GM18873 (cell line): ENCODE data around the gene DIPK1B.

Experiments
- ATAC-seq: cut with Tn5 transposase; IDR thresholded peaks from one replicate; pipeline ENCODE4 v1.9.1; 2021; ENCODE audit warnings: mild to moderate bottlenecking, moderate library complexity, moderate number of reproducible peaks; ENCODE audit not compliant: unreplicated experiment, low FRiP score

DIPK1B gene

DNA sequence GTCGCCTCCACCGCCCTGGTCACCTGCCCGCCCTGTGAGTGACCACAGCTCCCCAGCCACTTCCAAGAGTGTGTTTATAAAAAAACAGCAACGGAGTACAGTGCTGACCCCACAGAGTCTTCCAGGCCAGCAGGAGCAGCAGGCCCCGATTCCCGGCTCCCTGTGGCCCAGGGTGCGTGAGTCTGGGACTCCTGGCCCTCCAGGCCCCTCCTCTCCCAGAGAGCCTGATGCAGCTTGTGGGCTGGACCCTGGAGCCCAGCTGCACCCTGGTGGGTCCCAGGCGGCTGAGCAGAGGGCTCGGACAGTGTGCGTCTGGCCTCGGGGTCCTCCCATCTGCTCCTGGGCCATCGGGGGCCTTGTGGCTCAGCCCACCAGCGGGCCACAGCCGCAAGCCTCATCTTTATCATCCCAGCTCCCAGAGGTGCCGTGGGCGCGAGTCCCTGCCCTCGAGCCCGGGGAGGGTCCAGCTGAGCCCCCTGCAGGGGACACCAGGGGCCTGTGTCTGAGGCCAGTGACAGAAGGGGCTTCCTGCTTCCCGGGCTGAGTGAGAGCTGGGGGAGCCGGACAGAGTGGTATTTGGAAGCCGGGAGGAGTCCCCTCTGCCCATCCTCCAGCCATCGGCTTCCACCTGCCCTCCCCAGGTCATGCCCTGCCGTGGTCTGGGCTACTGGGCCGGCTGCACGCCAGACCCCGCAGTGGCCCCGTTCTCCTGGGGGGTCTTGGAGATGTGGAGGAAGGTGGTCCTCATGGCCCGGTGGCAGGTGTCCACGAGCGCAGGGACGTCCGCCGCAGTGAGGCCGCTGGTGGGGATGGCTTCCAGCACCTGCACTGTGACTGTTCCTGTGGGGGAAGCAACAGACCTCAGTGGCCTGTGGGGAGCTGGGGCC is 39.0 kb upstream of the DIPK1B start:
- no peak for ATAC-seq

DNA sequence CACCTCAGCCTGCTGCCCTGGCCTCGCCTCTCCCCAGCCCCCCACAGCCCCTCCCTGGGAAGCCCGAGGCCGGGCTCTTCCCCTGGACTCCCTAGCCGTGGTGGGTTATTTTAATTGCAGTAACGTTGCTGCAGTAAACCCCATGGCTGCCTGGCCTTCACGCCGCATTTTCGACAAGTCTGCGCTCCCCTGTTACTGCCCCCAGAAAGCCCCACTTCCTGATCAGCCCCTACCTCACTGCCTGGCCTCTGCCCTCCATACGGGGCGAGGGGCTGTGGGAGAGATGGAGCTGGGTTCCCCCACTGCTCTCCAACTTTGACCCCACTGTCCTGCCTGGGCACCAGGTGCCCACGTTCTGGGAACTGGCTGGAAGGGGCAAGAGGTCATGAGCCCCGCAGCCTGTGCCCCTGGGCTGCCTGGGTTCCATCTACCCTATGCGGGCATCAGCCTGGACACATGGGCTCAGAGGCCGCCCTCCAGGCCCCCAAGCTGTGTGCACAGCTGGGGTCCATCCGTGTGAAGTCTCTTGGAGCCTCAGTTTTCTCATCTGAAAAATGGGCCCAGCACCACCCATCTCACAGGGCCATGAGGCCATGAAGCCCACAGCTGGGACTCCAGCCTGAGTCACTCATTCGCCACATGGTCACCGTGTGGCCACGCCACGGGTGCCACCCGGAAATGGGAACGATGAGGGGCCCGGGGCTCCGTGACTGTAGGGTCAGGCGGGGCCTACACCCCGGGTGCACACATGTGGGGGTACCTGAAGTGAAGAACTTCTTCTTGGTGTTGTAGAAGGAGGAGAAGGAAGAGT is 38.2 kb upstream of the DIPK1B start:
- no peak for ATAC-seq

DNA sequence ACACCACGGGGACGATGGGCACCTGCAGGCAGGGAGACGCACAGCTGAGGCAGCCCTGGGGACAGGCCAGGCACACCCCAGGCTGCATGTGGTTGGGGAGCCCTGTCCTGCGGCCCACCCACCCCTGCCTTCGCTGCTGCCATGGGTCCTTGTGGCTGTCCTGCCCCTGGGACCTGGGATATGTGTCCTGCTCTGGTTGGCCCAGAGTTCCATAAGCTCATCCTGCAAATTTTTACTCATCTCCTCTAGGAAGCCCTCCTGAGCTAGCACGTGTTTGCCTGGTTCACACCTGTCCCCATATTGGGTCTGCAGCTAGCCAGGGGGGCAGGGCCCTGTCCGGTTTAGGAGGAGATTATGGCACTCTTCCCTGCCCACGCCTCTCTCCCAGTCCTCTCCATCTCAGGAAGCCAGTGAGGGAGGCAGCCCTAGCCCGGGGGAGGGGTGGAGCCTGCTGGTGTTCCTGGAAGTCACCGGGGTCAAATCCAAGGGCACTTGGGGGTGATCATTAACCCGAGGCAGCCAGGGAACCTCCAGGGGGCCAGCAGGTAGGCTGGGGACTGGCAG is 37.5 kb upstream of the DIPK1B start:
- no peak for ATAC-seq

DNA sequence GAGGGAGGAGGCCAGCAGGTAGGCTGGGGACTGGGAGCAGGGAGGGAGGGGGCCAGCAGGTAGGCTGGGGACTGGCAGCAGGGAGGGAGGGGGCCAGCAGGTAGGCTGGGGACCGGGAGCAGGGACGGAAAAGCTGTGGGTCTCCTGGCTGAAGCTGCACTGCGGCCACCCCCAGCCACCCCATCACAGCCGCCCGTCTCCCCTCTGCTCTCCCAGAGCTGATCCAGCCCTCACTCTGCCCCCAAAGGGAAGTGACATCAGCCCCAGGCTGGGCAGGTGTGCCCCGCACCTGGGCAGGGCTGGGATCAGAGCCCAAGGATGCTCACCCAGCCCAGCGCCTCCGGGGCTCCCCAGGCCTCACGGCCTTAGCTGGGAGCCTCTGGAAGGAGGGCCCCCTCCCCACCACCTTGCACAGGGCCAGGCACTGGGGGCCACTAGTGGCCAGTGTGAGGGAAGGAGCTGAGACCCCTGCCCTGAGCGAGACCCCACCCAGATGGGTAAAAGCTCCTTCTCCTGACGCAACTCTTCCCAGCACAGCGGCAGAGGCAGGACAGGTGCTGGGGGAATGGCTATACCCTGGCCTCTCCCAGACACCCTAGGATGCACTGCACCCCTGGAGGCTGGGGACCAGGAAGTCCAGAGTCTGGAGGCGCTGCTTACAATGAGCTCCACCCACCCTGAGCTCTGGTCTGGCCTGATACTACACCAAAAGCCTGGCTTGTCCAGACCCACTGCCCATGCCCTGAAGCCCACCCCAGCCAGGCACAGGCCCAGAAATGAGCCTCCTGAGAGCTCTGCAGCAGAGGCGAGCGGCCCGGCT is 36.7 kb upstream of the DIPK1B start:
- no peak for ATAC-seq

DNA sequence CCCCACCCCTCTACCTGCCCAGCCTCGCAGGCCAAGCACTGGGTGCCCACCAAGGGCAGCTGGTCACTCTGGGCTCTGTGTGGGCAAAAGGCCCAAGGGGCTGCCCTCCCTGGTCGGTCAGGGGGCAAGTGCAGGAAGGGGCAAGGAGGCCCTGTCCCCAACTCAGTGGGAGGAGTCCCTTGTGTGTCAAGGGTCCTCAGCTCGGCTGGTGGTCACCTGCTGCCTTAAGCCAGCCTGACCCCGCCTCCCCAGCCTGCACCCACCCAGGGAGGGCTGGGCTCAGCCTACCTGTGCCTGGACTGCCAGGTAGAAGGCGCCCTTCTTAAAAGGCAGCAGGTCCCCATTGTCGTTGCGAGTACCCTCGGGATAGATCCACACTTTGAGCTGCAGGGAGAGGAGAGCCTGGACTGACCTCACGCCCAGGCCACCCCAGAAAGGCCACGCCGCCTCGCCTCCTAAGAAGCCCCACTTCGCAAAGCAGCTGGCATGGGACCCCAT is 36.0 kb upstream of the DIPK1B start:
- no peak for ATAC-seq

DNA sequence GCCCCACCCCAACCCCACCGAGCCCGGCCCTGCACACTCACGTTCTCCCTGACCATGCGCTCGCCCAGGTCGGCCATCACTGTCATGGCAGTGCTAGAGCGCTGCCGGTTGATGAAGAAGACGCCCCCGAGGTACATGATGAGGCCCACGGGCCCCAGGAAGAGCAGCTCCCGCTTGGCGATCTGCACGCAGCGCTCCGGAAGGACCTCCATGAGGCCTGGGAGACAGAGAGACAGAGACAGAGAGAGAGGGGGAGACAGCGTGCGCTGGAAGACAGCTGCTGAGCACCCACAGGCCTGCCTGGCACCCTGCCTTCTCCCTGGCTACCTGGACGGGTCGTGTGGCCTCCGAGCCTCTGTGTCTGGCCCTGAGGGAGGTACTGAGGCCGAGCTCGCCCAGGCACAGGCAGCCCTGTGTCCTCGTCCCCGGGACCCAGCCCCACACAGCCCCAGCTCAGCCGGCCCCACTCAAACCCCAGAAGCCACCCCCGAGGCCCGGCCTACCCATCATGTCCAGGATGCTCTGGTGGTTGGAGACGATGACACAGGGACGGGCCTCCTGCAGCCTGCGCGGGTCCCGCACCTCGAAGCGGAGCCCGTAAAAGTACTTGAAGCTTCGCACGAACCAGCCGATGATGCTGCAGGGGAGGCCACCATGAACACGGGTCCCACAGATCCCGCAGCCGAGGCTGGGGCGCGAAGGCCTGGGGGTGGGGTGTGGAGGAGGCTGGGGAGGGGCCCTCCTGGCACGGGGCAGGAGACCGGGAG is 35.3 kb upstream of the DIPK1B start:
- no peak for ATAC-seq

DNA sequence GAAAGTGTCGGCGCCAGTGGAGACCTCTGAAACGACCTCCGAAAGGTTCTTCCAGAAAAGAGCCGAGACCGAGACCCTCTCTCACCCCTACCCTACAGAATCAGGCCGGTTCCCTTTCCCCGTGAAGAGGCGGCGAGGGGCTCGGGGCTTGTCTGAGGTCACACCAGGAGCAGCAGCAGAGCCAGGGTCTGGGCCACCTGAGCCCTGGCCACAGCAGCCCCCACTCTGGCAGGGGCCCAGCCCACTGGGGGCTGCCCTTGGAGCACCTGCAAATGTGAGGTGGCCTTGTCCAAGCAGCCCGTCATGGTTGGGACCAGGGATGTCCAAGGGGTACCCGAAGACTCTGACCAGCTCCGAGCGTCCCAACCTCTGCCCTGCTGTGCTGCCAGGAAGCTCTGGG is 34.3 kb upstream of the DIPK1B start:
- no peak for ATAC-seq

DNA sequence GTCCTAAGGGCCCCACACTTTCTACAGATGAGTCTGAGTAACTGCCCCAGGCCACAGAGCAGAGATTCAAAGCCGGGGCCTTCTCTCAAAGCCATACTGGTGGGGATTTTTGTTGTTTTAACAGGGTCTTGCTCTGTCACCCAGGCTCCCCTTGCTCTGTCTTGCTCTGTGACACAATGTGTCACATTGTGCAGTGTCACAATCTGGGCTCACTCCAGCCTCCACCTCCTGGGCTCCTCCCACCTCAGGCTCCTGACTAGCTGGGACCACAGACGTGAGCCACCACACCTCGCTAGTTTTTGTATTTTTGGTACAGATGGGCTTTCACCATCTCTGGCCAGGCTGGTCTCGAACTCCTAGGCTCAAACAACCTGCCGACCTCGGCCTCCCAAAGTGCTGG is 33.7 kb upstream of the DIPK1B start:
- no peak for ATAC-seq

DNA sequence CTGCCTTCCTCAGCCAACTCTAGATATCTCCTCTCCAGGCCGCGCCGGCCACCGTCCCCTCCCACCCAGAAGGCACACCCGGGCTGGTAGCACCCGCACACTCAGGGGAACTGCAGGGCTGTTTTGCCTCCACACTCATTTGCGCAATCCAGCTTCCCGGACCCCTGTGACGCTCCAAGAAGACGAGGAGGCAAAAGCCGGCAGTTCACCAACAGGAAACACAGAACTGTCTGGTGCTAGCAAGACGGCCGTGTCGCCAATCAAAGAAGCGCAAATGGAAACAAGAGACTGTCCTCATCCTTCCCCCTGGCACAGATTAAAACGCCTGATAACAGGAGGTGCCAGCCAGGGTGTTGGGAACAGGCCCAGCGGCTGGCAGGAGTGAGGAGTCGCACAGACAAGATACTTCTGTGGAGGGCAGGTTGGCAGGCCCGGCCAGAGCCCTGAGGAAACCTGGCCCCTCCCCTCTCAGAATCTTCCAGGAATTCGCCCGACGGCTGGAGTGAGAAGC is 32.9 kb upstream of the DIPK1B start:
- no peak for ATAC-seq

DNA sequence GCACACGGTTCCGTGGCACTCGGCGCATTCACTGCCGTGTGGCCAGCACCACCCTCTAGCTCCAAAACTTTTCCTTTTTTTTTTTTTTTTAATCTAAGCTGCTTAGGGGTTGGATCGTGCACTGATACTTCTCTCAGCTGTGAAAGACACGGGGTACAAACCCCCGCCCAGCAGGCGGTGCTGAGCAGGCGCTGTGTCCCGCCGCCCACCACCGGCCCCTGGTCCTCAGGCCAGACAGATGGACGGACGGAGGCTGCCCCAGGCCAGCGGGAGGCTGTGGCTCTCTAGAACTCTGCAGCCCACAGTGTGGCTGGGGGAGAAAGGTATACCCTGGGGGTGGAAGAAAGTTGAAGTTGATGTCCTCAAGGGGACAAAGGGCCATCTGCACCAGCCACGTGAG is 31.3 kb upstream of the DIPK1B start:
- ATAC-seq, result no peak

DNA sequence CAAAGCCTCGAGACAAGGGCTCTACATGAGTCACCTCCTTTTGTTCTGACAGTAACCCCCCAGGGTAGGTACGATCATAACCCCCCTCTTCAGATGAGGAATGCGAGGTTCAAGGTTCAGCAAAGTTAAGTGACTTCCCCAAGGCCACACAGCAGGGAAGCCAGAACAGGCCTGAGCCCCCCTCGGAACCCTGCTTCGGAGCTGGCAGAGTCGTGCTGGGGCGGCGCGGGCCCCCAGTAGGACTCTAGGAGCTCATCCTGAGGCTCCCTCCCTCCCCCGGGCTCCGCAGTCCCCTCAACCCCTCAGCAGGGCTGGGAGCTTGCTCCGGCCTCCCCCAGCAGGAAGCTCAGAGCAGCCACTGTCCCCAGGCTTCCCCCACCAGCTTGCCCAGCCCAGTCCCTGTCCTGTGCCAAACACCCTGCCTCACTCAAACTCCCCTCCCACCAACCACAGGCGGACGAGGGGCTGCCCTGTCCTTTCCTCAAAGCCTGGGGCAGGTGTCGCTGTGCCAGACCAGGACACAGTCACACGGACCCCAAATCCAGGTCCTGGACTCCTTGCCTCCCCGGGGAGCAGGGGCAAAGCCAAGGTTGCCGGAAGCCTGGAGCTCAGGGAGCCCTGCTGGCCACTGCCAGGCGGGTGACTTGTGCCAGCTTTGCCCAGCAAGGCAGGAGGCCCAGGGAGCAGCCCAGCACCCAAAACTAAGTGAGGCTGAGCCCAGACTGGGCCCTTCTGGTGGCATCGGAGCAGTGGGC is 30.2 kb upstream of the DIPK1B start:
- ATAC-seq, result no peak

DNA sequence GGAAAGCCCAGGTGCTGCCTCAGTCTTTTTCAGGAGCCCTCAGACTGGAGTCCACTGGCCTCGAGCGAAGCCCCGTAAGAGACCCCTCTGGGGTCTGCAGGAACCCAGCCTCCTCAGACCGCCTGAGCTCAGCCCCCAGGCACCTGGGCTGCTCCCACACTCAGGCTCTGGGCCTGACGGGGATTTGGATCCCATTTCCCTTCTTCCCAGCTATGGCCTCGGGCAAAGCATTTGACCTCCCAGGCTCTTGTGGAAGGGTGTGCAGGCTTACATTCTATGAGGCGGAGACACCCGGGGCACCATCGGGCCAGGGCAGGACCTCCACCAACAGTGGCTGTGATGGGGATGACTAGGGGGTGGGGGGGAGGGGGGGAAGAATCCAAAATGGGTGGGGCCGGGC is 29.7 kb upstream of the DIPK1B start:
- ATAC-seq, result no peak

DNA sequence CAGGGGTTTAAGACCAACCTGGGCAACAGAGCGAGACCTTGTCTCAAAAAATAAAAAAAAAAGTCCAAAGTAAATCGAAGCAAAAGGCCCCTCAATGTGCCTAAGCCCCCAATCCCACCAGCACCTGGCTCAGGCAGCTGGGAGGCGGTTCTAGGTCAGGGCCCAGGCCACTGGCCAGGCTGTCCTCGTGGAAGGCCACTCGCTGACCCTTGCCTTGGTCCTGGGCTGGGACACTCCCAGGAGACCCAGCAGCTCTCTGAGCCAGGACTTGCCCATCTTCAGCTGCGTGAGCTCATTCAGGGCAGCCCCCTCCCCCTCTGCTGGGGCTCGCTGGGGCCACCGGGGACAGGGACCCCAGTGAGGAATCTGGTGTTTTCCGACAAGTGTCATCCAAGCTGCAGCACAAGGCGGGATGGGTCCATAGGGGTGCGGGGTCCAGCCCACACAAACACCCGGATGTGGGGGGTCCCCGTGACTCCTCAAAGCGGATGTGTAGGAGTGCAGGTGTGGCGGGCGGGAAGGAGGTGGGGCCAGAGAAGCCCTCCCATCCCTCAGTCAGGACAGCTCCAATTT is 29.1 kb upstream of the DIPK1B start:
- ATAC-seq, result no peak

DNA sequence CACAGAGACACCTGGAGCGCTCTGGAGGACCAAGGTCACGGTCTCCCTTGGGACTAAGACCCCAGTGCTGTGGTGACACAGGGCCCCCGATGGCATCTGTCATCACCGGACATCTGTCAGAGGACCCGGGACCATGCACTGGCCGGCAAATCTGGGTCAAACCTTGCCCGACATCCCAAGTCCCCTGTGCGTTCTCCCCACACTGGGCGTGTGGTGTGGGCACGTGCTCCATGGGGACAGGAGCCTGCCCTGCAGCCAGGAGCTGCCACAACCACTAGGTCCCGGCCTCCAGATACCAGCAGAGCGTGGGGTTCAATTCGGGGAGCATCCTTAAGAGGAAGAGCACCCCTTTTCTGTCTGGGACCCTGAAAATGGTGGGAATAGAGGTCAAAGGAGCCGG is 28.6 kb upstream of the DIPK1B start:
- ATAC-seq, result no peak

DNA sequence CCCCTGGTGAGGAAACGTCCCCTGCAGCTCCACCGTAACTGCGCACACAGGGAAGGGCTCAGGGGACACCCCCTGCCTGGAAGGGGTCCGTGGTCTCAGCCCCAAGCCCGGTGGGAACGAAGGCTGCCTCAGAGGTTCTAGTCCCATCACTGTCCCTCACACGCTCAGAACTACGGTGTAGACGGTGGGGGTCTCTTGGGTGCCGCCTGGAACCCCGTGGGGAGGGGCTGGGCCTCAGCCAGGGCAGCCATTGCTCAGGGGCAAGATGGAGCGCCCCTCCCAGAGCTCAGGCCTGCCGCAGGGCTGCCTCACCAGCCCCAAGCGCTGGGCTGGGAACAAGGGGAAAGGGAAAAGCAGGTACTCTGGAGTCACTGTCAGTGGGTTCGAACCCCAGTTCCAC is 28.0 kb upstream of the DIPK1B start:
- ATAC-seq, result no peak

DNA sequence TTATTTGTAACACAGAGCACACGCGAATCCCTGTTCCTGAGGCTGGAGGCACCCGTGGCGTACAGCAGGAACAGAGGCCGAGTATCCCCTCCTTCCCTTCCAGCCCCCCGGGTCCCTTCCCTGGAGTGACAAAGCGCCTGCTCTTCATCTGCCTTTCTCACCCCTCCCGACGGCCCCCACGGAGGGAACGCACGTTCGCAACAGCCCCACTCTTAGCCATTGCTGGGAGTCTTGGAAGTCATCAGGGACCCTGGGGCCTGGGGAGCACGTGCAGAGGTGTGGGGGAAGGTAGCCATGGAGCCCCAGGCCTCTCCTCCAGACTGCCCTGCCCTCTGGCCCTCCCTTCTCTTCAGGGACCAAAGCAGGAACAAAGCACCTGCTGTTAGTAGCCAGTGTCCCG is 27.6 kb upstream of the DIPK1B start:
- no peak for ATAC-seq

DNA sequence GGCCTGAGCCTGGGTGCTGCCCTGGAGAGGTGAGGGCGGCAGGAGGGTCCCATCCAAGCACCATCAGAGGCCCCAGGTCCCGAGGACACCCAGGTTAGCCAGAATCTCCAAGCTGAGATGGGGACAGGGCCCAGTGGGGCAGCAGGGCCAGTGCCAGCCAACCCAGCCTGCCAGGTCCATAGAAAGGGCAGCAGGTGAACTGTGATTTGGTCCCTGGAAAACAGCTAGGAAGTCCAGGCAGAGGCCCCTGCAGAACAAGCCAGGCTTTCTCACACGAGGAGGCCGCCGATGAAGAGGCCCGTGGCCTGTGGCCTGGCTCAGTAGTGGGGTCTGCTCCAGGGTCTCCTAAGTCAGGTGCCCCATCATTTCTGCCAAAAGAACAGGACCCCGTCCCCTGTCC is 27.2 kb upstream of the DIPK1B start:
- no peak for ATAC-seq

DNA sequence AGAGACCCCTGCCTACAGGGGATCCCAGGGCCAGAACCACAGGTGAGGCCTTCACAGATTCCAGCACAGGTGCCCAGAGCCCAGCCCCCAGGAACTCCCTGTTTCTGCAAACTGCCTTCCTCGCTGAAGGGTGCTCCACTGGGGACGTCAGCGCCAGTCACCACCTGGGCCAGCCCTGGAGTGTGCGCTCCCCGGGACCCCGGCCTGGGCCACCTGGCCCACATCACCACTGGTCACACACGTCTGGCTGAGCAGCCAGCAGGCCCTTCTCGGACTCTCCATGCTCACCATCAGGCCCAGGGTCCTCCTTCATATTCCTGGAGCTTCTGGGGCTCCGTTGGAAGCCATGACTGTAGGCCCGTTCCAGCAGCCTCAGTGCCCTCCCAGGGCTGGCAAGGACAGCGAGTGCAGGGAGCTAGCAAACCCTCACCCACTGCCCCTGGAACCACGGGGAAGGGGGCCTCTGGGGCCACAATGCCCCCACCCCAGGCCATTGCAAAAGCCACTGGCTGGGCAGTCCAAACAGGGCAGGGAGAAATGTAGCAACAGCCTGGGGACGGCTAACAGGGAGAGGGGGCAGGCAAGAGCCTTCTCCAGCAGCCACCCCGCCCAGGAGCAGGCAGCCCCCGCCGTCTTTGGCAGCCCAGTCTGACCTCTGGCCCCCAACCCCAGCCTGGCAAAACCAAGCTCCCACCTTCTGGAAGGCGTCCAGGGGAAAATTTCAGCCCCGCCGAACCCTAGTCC is 26.4 kb upstream of the DIPK1B start:
- no peak for ATAC-seq
